ENCODE measurements around the gene GRM8. TPM values are rescaled to one million over a fixed set of nuclear protein-coding genes. Genes with fewer than 3 reads are reported as not detected.

Gene GRM8
- total and polyA plus RNA-seq, 10 of the 15 experiments (the other 5 are each of a cell fraction or from before 2014, with no cell fraction given), result 0.33 to 7.1 (median 0.45) TPM; not detected in 2

DNA sequence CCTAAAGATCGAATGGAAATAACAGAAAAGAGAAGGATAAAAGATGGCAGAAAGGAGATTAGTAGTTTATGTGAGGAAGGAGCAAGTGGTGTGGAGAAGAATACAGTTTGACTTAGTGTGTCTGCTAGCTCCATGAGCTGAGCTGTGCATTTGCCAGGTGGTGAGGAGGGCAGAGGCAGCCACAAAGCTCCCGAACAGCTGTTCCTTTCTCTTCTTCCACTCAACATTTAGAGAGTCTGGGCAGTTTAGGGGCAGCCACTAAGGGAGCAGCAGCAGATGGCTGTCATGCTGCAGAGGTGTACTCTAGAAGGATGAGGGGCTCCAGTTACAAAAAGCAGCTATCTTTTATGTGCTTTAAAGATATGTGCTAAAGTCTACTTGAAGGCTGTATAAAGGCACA lies 674.4 kb downstream of the GRM8 start:
- Histone ChIP-seq H3K79me2 (ENCODE audit: control insufficient read depth, insufficient read depth, low read length) (no peaks in the 10 kb centered on the region), H3K27me3 (replicated peaks in 1 of 2; ENCODE audit: control insufficient read depth in 2 of 2, insufficient read depth in 2 of 2, low read length in 1 of 2) (no peaks in the 10 kb centered on the region), H3K4me3 (no peak overlapping the region), H3K36me3 (ENCODE audit: control insufficient read depth in 2 of 2, insufficient read depth in 2 of 2, low read length in 1 of 2) (no peaks in the 10 kb centered on the region), H4K20me1 (ENCODE audit: control insufficient read depth, insufficient read depth) (no peaks in the 10 kb centered on the region), H3K4me1 (ENCODE audit: control insufficient read depth, insufficient read depth, low read length) (no peaks in the 10 kb centered on the region), H3K27ac (ENCODE audit: control insufficient read depth, insufficient read depth) (no peak overlapping the region), H3K4me2 (ENCODE audit: control insufficient read depth, insufficient read depth) (no peak overlapping the region), H2AFZ (ENCODE audit: control insufficient read depth, low read depth, low read length) (no peak overlapping the region), H3K9ac (ENCODE audit: control insufficient read depth, insufficient read depth, low read length) (no peak overlapping the region), H3K9me3 (replicated peaks; ENCODE audit: control insufficient read depth, insufficient read depth, low read length) (no peaks in the 10 kb centered on the region)
- no peak for TF ChIP-seq STAT3 (IDR thresholded peaks at IDR 0.05; ENCODE audit: low read depth, low read length)
- ChIA-PET CTCF (interaction anchor here (0.6 to 1.4 kb wide), 5 partner anchors 10 to 225 kb away, joined by 3 to 4 read pairs (median 3); no protein-coding TSS in a partner anchor), RAD21 (ENCODE audit: unreplicated experiment) (interaction anchor here (1.0 kb wide), 1 partner anchor 140 kb away, joined by 3 read pairs; no protein-coding TSS in a partner anchor), SMC1A (ENCODE audit: uncharacterized antibody, unreplicated experiment) (interaction anchor here (0.8 to 1.0 kb wide), 4 partner anchors 10 to 140 kb away, joined by 3 to 4 read pairs (median 3); no protein-coding TSS in a partner anchor), POLR2A (no interaction called here)
- intact Hi-C loops (cut with micrococcal nuclease; ENCODE audit: unreplicated experiment), result no loop called here
- no TSS peak for BruUV-seq (replicated peaks)
- no peak for DNase-seq (ENCODE audit: low read depth, low spot score)
- ATAC-seq, result no peak; the same call in 2 of the 3 replicates
- FAIRE-seq, result no peak
- in situ Hi-C loops (cut with MboI), result no loop called here
- WGBS (ENCODE audit: insufficient coverage, insufficient replicate concordance, low lambda C conversion rate, missing lambda C conversion rate), result 31% methylated on average over 2 of the region's 2 CpGs

DNA sequence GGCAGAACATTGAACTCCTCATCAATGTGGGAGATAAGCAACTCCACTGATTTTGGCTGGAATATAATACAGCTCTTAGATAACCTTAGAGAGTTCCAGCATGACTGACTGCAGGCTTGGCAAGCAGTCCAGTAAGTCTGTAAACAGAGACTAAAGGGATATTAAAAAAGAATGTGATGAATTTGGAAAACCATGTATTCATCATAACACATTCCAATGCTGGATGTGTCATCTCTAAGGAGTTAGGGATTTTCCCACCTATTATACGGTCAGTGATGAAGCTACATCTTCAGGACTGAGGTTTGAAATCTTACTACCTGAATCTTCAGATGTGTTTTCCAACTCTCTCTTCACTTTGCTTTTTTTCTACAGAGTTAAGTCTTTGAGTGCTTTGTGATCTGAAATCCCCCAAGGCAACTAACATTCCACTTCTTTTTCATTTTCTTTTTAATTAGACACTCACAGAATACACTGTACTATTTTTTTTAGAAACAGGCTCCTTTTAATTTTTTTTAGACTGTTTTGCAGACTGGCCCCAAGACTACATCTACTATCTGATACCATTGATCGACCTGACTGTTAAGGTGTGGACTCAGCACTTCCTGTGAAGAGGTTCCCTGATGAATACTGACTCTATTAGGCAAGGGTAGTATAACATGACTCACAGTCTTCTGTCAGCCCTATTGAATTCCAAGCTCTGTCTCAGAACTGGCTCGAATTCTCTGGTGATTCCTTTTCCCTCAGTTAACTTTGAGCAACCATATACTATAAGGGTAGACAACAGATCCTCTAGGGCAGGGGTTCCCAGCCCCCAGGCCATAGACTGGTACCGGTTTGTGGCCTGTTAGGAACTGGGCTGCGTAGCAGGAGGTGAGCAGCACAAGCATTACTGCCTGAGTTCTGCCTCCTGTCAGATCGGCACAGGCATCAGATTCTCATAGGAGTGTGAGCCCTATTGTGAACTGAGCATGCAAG lies 678.2 kb downstream of the GRM8 start:
- H3K9me3 ChIP-seq (replicated peaks; ENCODE audit: control insufficient read depth, insufficient read depth, low read length), result no peaks in the 10 kb centered on the region
- no TSS peak for BruUV-seq (replicated peaks)
- ChIA-PET RAD21 (ENCODE audit: unreplicated experiment) (interaction anchor here (1.4 kb wide), 1 partner anchor 119 kb away, joined by 3 read pairs; no protein-coding TSS in a partner anchor), CTCF (interaction anchor here (0.7 to 1.2 kb wide), 2 partner anchors 123 to 225 kb away, joined by 3 read pairs; no protein-coding TSS in a partner anchor), SMC1A (ENCODE audit: uncharacterized antibody, unreplicated experiment) (interaction anchor here (0.7 to 1.4 kb wide), 4 partner anchors 21 to 83 kb away, joined by 3 read pairs; no protein-coding TSS in a partner anchor), POLR2A (interaction anchor here (0.7 kb wide), 1 partner anchor 83 kb away, joined by 3 read pairs; no protein-coding TSS in a partner anchor)
- ATAC-seq (peak; percentile 46), FAIRE-seq (peak; percentile 47), DNase-seq (ENCODE audit: low read depth, low spot score) (no peak)
- no peaks in the 10 kb centered on the region for H3K79me2 ChIP-seq (ENCODE audit: control insufficient read depth, insufficient read depth, low read length)
- no peak overlapping the region for H3K27ac ChIP-seq (ENCODE audit: control insufficient read depth, insufficient read depth)
- in situ Hi-C loops (cut with MboI), result no loop called here
- H3K4me3 ChIP-seq, result no peak overlapping the region
- intact Hi-C loops (cut with micrococcal nuclease; ENCODE audit: unreplicated experiment), result no loop called here
- no peak overlapping the region for H3K9ac ChIP-seq (ENCODE audit: control insufficient read depth, insufficient read depth, low read length)
- no peaks in the 10 kb centered on the region for H4K20me1 ChIP-seq (ENCODE audit: control insufficient read depth, insufficient read depth)
- H3K36me3 ChIP-seq (ENCODE audit: control insufficient read depth in 2 of 2, insufficient read depth in 2 of 2, low read length in 1 of 2), result no peaks in the 10 kb centered on the region
- H3K27me3 ChIP-seq (replicated peaks in 1 of 2; ENCODE audit: control insufficient read depth in 2 of 2, insufficient read depth in 2 of 2, low read length in 1 of 2), result no peaks in the 10 kb centered on the region
- H3K4me2 ChIP-seq (ENCODE audit: control insufficient read depth, insufficient read depth), result no peak overlapping the region
- no peak overlapping the region for H2AFZ ChIP-seq (ENCODE audit: control insufficient read depth, low read depth, low read length)
- WGBS (ENCODE audit: insufficient coverage, insufficient replicate concordance, low lambda C conversion rate, missing lambda C conversion rate), result 62% methylated on average over 6 of the region's 6 CpGs
- peaks cover 1% of the 10 kb centered on the region for H3K4me1 ChIP-seq (ENCODE audit: control insufficient read depth, insufficient read depth, low read length)
- TF ChIP-seq BCLAF1 (IDR thresholded peaks at IDR 0.05) (no peak), IKZF1 (conservative IDR thresholded peaks at IDR 0.05) (no peak), FOXK2 (IDR thresholded peaks at IDR 0.05) (no peak), ZNF687 (IDR thresholded peaks at IDR 0.05) (no peak), NR2F1 (conservative IDR thresholded peaks at IDR 0.05) (no peak), PAX5 (IDR thresholded peaks at IDR 0.05; ENCODE audit: borderline replicate concordance, low read depth, low read length) (no peak), NFXL1 (IDR thresholded peaks at IDR 0.05; ENCODE audit: borderline replicate concordance) (no peak)

Measured in GM12878 (cell line).